H1 (cell line): ENCODE measurements around the gene KRTAP10-8. TPM values are rescaled to one million over a fixed set of nuclear protein-coding genes. Genes with fewer than 3 reads are reported as not detected.

ENCODE experiments used
- CTCF ChIA-PET: fragments of 300-600 bp; sonication (Branson Sonifier 250); formaldehyde crosslinking; loops from one replicate; lab custom pipeline; 2021; ENCODE audit not compliant: partially characterized antibody; lab: Charles Lee
- POLR2A ChIA-PET: fragments of 300-600 bp; sonication (Branson Sonifier 250); formaldehyde crosslinking; loops from one replicate; lab custom pipeline; 2021; ENCODE audit warnings: inconsistent platforms; ENCODE audit not compliant: partially characterized antibody; lab: Charles Lee
- DNase-seq, 2 experiments: peaks; one replicate each; pipeline versions ENCODE4 v3.0.0 to v3.0.0-alpha.2; 2010 to 2022; ENCODE audit warnings: low spot score in 2 of 2, low read depth in 1 of 2, mixed read lengths in 1 of 2
- FAIRE-seq: peaks from 2 replicates; lab custom pipeline; 2011; peaks lifted over from hg19 to GRCh38; lab: Jason Lieb, UNC
- H2AFZ ChIP-seq: 2 replicates; pipeline ENCODE4 v1.8.1; 2012; ENCODE audit warnings: low read length, inconsistent platforms
- H2AK5ac ChIP-seq: 2 replicates; pipeline ENCODE4 v1.6.1; 2013; ENCODE audit warnings: low read depth, low read length
- H2BK120ac ChIP-seq: replicated peaks from 2 replicates; pipeline ENCODE3; 2013; ENCODE audit warnings: low read depth, low read length, inconsistent platforms
- H2BK12ac ChIP-seq: 2 replicates; pipeline ENCODE4 v1.6.1; 2013; ENCODE audit warnings: low read depth, low read length
- H2BK15ac ChIP-seq: 2 replicates; pipeline ENCODE4 v1.6.1; 2013; ENCODE audit warnings: low read length
- H2BK20ac ChIP-seq: 2 replicates; pipeline ENCODE4 v1.6.1; 2013; ENCODE audit warnings: low read length
- H2BK5ac ChIP-seq: 2 replicates; pipeline ENCODE4 v1.6.1; 2013; ENCODE audit warnings: low read depth, low read length
- H3K14ac ChIP-seq: 2 replicates; pipeline ENCODE4 v1.6.1; 2013; ENCODE audit warnings: inconsistent platforms; ENCODE audit not compliant: insufficient read length
- H3K18ac ChIP-seq: 2 replicates; pipeline ENCODE4 v1.6.1; 2013; ENCODE audit warnings: low read length; ENCODE audit errors: extremely low read depth
- H3K23ac ChIP-seq: 2 replicates; pipeline ENCODE4 v1.6.1; 2013; ENCODE audit warnings: inconsistent platforms; ENCODE audit not compliant: insufficient read length
- H3K23me2 ChIP-seq: 2 replicates; pipeline ENCODE4 v1.6.1; 2013; ENCODE audit warnings: low read depth, low read length
- H3K27ac ChIP-seq: 2 replicates; pipeline ENCODE4 v1.6.1; 2011; ENCODE audit warnings: low read depth, low read length, inconsistent platforms
- H3K27me3 ChIP-seq, 4 experiments: replicated peaks in 1 of 4; 1 replicate in 1 of 4; 2 replicates in 3 of 4; pipeline versions ENCODE4 v1.6.1 to v1.8.1; 2011 to 2013; ENCODE audit warnings: low read length in 3 of 4, mild to moderate bottlenecking in 3 of 4, inconsistent platforms in 2 of 4, mixed read lengths in 2 of 4, moderate library complexity in 1 of 4; ENCODE audit not compliant: control insufficient read depth in 3 of 4, insufficient read depth in 3 of 4; ENCODE audit errors: extremely low read depth in 1 of 4
- H3K36me3 ChIP-seq, 4 experiments: 2 replicates each; pipeline versions ENCODE4 v1.6.1 to v1.8.1; 2011 to 2013; ENCODE audit warnings: mild to moderate bottlenecking in 4 of 4, low read length in 3 of 4, moderate library complexity in 2 of 4, control low read depth in 1 of 4, inconsistent platforms in 1 of 4; ENCODE audit not compliant: insufficient read depth in 4 of 4, control insufficient read depth in 2 of 4
- H3K4ac ChIP-seq: replicated peaks from 2 replicates; pipeline ENCODE3; 2013; ENCODE audit warnings: low read length, low read depth, mixed read lengths, inconsistent platforms; ENCODE audit not compliant: insufficient read length
- H3K4me1 ChIP-seq, 4 experiments: replicated peaks in 1 of 4; 1 replicate in 1 of 4; 2 replicates in 3 of 4; pipeline versions ENCODE4 v1.6.1 to v1.8.1; 2011 to 2013; ENCODE audit warnings: low read length in 3 of 4, inconsistent platforms in 2 of 4, mixed read lengths in 1 of 4; ENCODE audit not compliant: insufficient read depth in 4 of 4, control insufficient read depth in 3 of 4
- H3K4me2 ChIP-seq, 2 experiments: 2 replicates each; pipeline versions ENCODE4 v1.6.1 to v1.8.1; 2011 to 2013; ENCODE audit warnings: low read depth in 2 of 2, low read length in 2 of 2, control low read depth in 1 of 2, inconsistent platforms in 1 of 2, mild to moderate bottlenecking in 1 of 2; ENCODE audit not compliant: insufficient read depth in 1 of 2
- H3K4me3 ChIP-seq, 4 experiments: fragments of 200-600, 300-600 bp in 1 of 4; sonication (generic), shearing (Covaris generic), sonication (Bioruptor Twin) in 1 of 4; 2 replicates each; pipeline versions ENCODE4 v1.5.1 to v1.8.1; 2011 to 2016; ENCODE audit warnings: low read length in 4 of 4, low read depth in 3 of 4, control low read depth in 2 of 4, inconsistent platforms in 2 of 4, mild to moderate bottlenecking in 2 of 4, mixed read lengths in 1 of 4, moderate library complexity in 1 of 4; ENCODE audit not compliant: insufficient read depth in 2 of 4; ENCODE audit errors: extremely low read depth in 1 of 4
- H3K56ac ChIP-seq: replicated peaks from 2 replicates; pipeline ENCODE3; 2013; ENCODE audit warnings: low read depth, mild to moderate bottlenecking, mixed read lengths, low read length, inconsistent platforms; ENCODE audit not compliant: insufficient read length
- H3K79me1 ChIP-seq: 2 replicates; pipeline ENCODE4 v1.6.1; 2013; ENCODE audit warnings: low read depth, low read length, control low read depth
- H3K79me2 ChIP-seq, 2 experiments: 2 replicates each; pipeline versions ENCODE4 v1.6.1 to v1.8.1; 2012 to 2013; ENCODE audit warnings: low read length in 2 of 2, mild to moderate bottlenecking in 2 of 2, inconsistent platforms in 1 of 2; ENCODE audit not compliant: insufficient read depth in 2 of 2, control insufficient read depth in 1 of 2
- H3K9ac ChIP-seq, 4 experiments: replicated peaks in 1 of 4; 1 replicate in 1 of 4; 2 replicates in 3 of 4; pipeline versions ENCODE4 v1.6.1 to v1.8.1; 2011 to 2013; ENCODE audit warnings: low read depth in 3 of 4, low read length in 3 of 4, control low read depth in 2 of 4, mild to moderate bottlenecking in 2 of 4, moderate library complexity in 2 of 4, inconsistent platforms in 1 of 4; ENCODE audit errors: extremely low read depth in 1 of 4
- H3K9me3 ChIP-seq, 2 experiments: 2 replicates each; pipeline versions ENCODE4 v1.6.1 to v1.8.1; 2012 to 2013; ENCODE audit warnings: mild to moderate bottlenecking in 2 of 2, moderate library complexity in 2 of 2, control low read depth in 1 of 2, inconsistent platforms in 1 of 2, low read depth in 1 of 2, low read length in 1 of 2, mixed read lengths in 1 of 2; ENCODE audit not compliant: insufficient read depth in 2 of 2
- H4K20me1 ChIP-seq, 2 experiments: replicated peaks in 1 of 2; 2 replicates each; pipeline versions ENCODE3 to v1.8.1; 2011 to 2013; ENCODE audit warnings: inconsistent platforms in 2 of 2, low read length in 2 of 2, mild to moderate bottlenecking in 1 of 2; ENCODE audit not compliant: insufficient read depth in 2 of 2, control insufficient read depth in 1 of 2
- H4K5ac ChIP-seq: 2 replicates; pipeline ENCODE4 v1.6.1; 2013; ENCODE audit warnings: low read length, low read depth, mixed read lengths, inconsistent platforms; ENCODE audit not compliant: insufficient read length
- H4K8ac ChIP-seq: 2 replicates; pipeline ENCODE4 v1.8.0; 2013; ENCODE audit warnings: mild to moderate bottlenecking, moderate library complexity, low read length, inconsistent platforms; ENCODE audit not compliant: insufficient read depth; ENCODE audit errors: extremely low read depth
- H4K91ac ChIP-seq: replicated peaks from 2 replicates; pipeline ENCODE3; 2013; ENCODE audit warnings: low read length, mixed read lengths, inconsistent platforms; ENCODE audit not compliant: insufficient read length
- CTCF ChIP-seq, 3 experiments: IDR thresholded peaks; 1 replicate in 2 of 3; 2 replicates in 1 of 3; pipeline versions ENCODE4 v1.5.1 to v1.6.1; 2011; ENCODE audit warnings: low read length in 3 of 3, mild to moderate bottlenecking in 3 of 3, inconsistent platforms in 2 of 3, low read depth in 1 of 3, moderate library complexity in 1 of 3; ENCODE audit not compliant: insufficient read depth in 1 of 3; ENCODE audit errors: control extremely low read depth in 1 of 3
- RAD21 ChIP-seq, 2 experiments: IDR thresholded peaks in 1 of 2; conservative IDR thresholded peaks in 1 of 2; 2 replicates each; pipeline ENCODE4 v1.6.1; 2011; ENCODE audit warnings: low read depth in 2 of 2, low read length in 2 of 2, improper control_type of control experiment in 1 of 2, inconsistent platforms in 1 of 2, mild to moderate bottlenecking in 1 of 2, moderate library complexity in 1 of 2
- USF2 ChIP-seq: IDR thresholded peaks from 2 replicates; pipeline ENCODE4 v1.6.1; 2011; ENCODE audit warnings: low read length, improper control_type of control experiment
- WGBS, 2 experiments: shearing (Covaris generic) in 1 of 2; methylation state at CpG; one replicate each; pipeline versions ENCODE4 v1.1.6 to v1.1.7; 2013 to 2015; ENCODE audit warnings: low lambda C conversion rate in 2 of 2, mixed read lengths in 2 of 2, inconsistent platforms in 1 of 2, low coverage in 1 of 2, missing lambda C conversion rate in 1 of 2; ENCODE audit not compliant: insufficient replicate concordance in 2 of 2, insufficient coverage in 1 of 2, insufficient read length in 1 of 2; ENCODE audit errors: extremely low coverage in 1 of 2, missing lambda C conversion rate in 1 of 2; 5-methylcytosine and 5-hydroxymethylcytosine counted together
- polyA plus RNA-seq, 7 experiments: library from polyadenylated mRNA; depleted of rRNA in 3 of 7; stranded (reverse) in 5 of 7; unstranded in 2 of 7; fragments of >200 nt in 5 of 7; fragments of 200-250 nt in 2 of 7; gene quantifications; 1 replicate in 5 of 7; 2 replicates in 1 of 7; 4 replicates in 1 of 7; pipeline versions ENCODE4 v1.2.1 to v1.2.3, GENCODE V29; 2011 to 2013; ENCODE audit warnings: missing spikeins in 2 of 7, mixed read lengths in 2 of 7
- total RNA-seq: library from RNA; stranded (reverse); fragmentation: NEBNext Ultra II Directional; extraction: Animal tissue kit (Norgen Biotek cat#: 25700); gene quantifications from 2 replicates; pipeline ENCODE4 v1.2.1, GENCODE V29; 2021

KRTAP10-8 gene
- total and polyA plus RNA-seq, 2 of the 8 experiments (the other 6 are each of a cell fraction or from before 2014, with no cell fraction given) = not detected

DNA sequence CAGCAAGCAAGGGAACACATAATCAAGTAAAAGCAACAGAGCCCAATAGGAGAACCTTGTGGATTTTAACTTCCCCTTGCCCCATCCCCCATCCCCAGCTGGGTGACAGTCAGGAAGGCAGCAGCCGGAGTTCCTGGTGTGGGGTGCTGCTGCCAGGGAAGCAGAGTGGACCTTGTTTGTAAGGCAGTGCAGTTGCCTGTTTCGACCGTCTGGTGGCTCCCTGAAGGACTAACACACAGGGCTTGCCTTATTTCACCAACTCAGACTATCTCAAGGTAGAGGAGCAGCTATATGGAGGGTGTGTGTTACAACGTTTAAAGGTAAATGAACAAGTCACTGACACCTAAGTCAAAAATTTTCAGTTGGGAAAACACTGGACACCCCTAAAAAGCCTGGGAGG, 6.6 kb downstream of the KRTAP10-8 start:
- Histone ChIP-seq H3K4ac (no peak overlapping the region), H2BK5ac (no peak overlapping the region), H3K23me2 (no peaks in the 10 kb centered on the region), H3K4me1 (peaks cover 0 to 6% (median 2%) of the 10 kb centered on the region in 4 experiments; a peak in 4 of 7 replicates), H3K79me2 (no peaks in the 10 kb centered on the region), H3K14ac (no peak overlapping the region), H3K79me1 (no peaks in the 10 kb centered on the region; the same call in 1 of the 2 replicates), H2BK20ac (no peak overlapping the region), H3K18ac (no peak overlapping the region), H4K20me1 (peaks cover 0 to 1% of the 10 kb centered on the region in 2 experiments), H2AK5ac (no peak overlapping the region), H2BK15ac (no peak overlapping the region), H3K4me3 (no peak overlapping the region), H3K27ac (no peak overlapping the region), H4K91ac (no peak overlapping the region), H2AFZ (no peak overlapping the region), H3K9ac (no peak overlapping the region), H3K56ac (no peak overlapping the region), H3K9me3 (peaks cover 7 to 9% of the 10 kb centered on the region in 2 experiments), H3K36me3 (no peaks in the 10 kb centered on the region), H3K4me2 (no peak overlapping the region), H3K27me3 (no peaks in the 10 kb centered on the region), H2BK120ac (no peak overlapping the region)
- peak in 1 of 2 experiments; percentile 50 for DNase-seq
- CTCF ChIA-PET = interaction anchor here (0.6 to 4.0 kb wide), 27 partner anchors 9 to 183 kb away, joined by 3 to 16 read pairs (median 4); partner anchors contain the start of genes KRTAP10-11, KRTAP10-3, KRTAP10-7 and KRTAP10-9
- FAIRE-seq = no peak
- 44% methylated on average over 4 of the region's 4 CpGs; no CpG with 5 or more reads in 1 of the 2 experiments for WGBS, 2 experiments
- TF ChIP-seq USF2 (no peak), RAD21 (IDR thresholded peaks at IDR 0.05 in 1 of 2, conservative IDR thresholded peaks at IDR 0.05 in 1 of 2; ENCODE audit: low read depth in 2 of 2, low read length in 2 of 2) (peak; percentile 52 to 62; a peak in 3 of 4 replicates), CTCF (IDR thresholded peaks at IDR 0.05; ENCODE audit: control extremely low read depth in 1 of 3, insufficient read depth in 1 of 3, low read depth in 1 of 3, low read length in 3 of 3) (peak; percentile 58 to 69 (median 67))
- TF ChIP-seq, all 59 proteins: peak for 2
- POLR2A ChIA-PET = interaction anchor here (1.4 kb wide), 1 partner anchor 16 kb away, joined by 4 read pairs; no protein-coding TSS in a partner anchor
- H3K23ac ChIP-seq = no peak overlapping the region
- no peak overlapping the region for H4K5ac ChIP-seq
- H2BK12ac ChIP-seq = no peak overlapping the region
- H4K8ac ChIP-seq = no peak overlapping the region
